Cardiac muscle cell (in vitro differentiated cells and primary cell): ENCODE data around the gene CARD8. TPM values are rescaled to one million over a fixed set of nuclear protein-coding genes. Genes with fewer than 3 reads are reported as not detected.
A peak's percentile ranks its signal among the peaks of the same experiment; 100 is the strongest.

Source experiments
- DNase-seq, 2 donors: peaks; one replicate each; pipeline versions ENCODE4 v3.0.0 to v3.0.0-alpha.2; 2010 to 2017; ENCODE audit warnings: low read depth in 1 of 2, low spot score in 1 of 2
- H3K27ac ChIP-seq: fragments of 200-600 bp; sonication (generic); 2 replicates; pipeline ENCODE4 v1.5.1; 2016
- H3K27me3 ChIP-seq: fragments of 200-600 bp; sonication (generic); 2 replicates; pipeline ENCODE4 v1.6.0; 2016; ENCODE audit warnings: control low read depth
- H3K36me3 ChIP-seq: fragments of 200-600 bp; sonication (generic); 2 replicates; pipeline ENCODE4 v1.5.1; 2016; ENCODE audit warnings: control low read depth
- H3K4me1 ChIP-seq: fragments of 200-600 bp; sonication (generic); 2 replicates; pipeline ENCODE4 v1.8.1; 2017; ENCODE audit warnings: low read depth, mild to moderate bottlenecking, mixed run types
- H3K4me3 ChIP-seq: fragments of 200-600 bp; sonication (generic); 2 replicates; pipeline ENCODE4 v1.5.1; 2016; ENCODE audit warnings: mild to moderate bottlenecking
- H3K9me3 ChIP-seq: fragments of 200-600 bp; sonication (generic); 2 replicates; pipeline ENCODE4 v1.5.1; 2017; ENCODE audit warnings: low read depth, mild to moderate bottlenecking, control low read depth
- CTCF ChIP-seq: IDR thresholded peaks from 2 replicates; pipeline ENCODE4 v1.5.1; 2012; ENCODE audit warnings: low read depth, mild to moderate bottlenecking, low read length
- polyA plus RNA-seq: library from polyadenylated mRNA; unstranded; fragments of >200 nt; fragmentation: Nextera tagmentation; extraction: Ambion mirVana; gene quantifications from 2 replicates; pipeline ENCODE4 v1.2.1, GENCODE V29; 2016
- total RNA-seq: library from RNA; depleted of rRNA; stranded (reverse); fragments of >200 nt; gene quantifications from 2 replicates; pipeline ENCODE4 v1.2.3, GENCODE V29; 2016

CARD8 gene
- total and polyA plus RNA-seq, 2 experiments from 2014 or later: 19.1 to 57.6 TPM

- DNase-seq: no peak
- no peak overlapping the region for H3K4me3 ChIP-seq
- no peaks in the 10 kb centered on the region for H3K4me1 ChIP-seq
- H3K9me3 ChIP-seq: no peaks in the 10 kb centered on the region
- TF ChIP-seq CTCF: no peak
- H3K27me3 ChIP-seq: no peaks in the 10 kb centered on the region
- H3K27ac ChIP-seq: no peak overlapping the region
- H3K36me3 ChIP-seq: peaks cover 3% of the 10 kb centered on the region
These were observed 1.7 kb downstream of the CARD8 start for GRCh38 chr19:48253999-48254398.

DNA sequence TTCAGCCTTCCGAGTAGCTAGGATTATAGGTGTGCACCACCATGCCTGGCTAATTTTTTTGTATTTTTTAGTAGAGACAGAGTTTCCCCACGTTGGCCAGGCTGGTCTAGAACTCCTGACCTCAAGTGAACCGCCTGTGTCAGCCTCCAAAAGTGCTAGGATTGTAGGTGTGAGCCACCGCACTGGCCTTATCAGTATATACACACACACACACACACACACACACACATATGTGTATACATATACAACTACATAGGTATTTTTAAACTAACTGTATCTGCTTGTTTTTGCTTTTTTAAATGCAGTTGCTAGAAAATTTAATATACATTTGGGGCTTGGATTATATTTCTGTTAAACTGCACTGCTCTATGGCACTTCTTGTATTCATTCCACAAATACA is 3.1 kb downstream of the CARD8 start:
- no peak for TF ChIP-seq CTCF
- H3K36me3 ChIP-seq: peaks cover 11% of the 10 kb centered on the region
- no peak overlapping the region for H3K4me3 ChIP-seq

GRCh38 chr19:48250290-48251025 is 5.3 kb downstream of the CARD8 start:
- H3K36me3 ChIP-seq: peaks cover 11% of the 10 kb centered on the region
- no peaks in the 10 kb centered on the region for H3K27me3 ChIP-seq
- TF ChIP-seq CTCF: no peak
- no peak overlapping the region for H3K27ac ChIP-seq
- H3K4me1 ChIP-seq: no peaks in the 10 kb centered on the region
- DNase-seq: no peak
- no peak overlapping the region for H3K4me3 ChIP-seq
- no peaks in the 10 kb centered on the region for H3K9me3 ChIP-seq

More for the DNA sequence above, 3.1 kb downstream of the CARD8 start:
- Histone ChIP-seq H3K27me3 (no peaks in the 10 kb centered on the region), H3K27ac (no peak overlapping the region), H3K9me3 (no peaks in the 10 kb centered on the region), H3K4me1 (no peaks in the 10 kb centered on the region)
- no peak for DNase-seq

- H3K36me3 ChIP-seq: peaks cover 11% of the 10 kb centered on the region
- TF ChIP-seq CTCF: no peak
- DNase-seq: peak in 1 of 2 donors; percentile 37
- H3K27me3 ChIP-seq: no peaks in the 10 kb centered on the region
- no peak overlapping the region for H3K4me3 ChIP-seq
- H3K4me1 ChIP-seq: no peaks in the 10 kb centered on the region
- no peak overlapping the region for H3K27ac ChIP-seq
- no peaks in the 10 kb centered on the region for H3K9me3 ChIP-seq
These were observed 6.2 kb downstream of the CARD8 start for GRCh38 chr19:48249502-48250014.

DNA sequence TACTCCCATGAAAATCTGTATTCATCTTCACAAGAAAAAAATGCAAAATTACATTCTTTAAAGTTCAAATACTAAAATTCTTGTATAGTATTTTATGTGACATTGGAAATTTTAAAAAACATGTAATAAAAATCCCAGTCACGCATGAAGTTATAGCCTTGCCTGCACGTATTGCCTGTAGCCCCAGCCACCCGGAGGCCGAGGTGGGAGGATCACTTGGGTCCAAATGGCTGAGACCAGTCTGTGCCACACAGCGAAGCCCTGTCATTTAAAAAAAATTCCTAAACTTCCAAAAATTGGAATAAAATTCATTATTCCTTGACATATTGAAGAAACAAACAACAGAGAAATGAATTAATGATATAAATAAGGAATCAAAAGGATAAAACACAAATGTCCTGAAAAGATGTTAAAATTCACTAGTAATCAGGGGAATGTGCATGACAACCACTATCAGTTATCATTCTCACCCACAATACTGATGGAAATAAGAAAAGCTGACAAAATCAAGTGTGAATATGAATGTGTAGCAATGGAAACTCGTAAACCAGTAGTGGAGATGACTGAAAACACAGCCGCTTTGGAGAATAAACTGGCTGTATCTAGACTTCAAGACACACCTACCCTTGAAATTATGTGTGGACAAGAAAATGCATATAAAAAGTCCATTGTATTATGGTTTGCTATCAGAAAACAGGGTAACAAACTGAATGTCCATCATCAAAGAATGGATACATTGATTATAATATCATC is 7.5 kb downstream of the CARD8 start:
- Histone ChIP-seq H3K27ac (no peak overlapping the region), H3K36me3 (peaks cover 11% of the 10 kb centered on the region), H3K4me3 (no peak overlapping the region), H3K27me3 (no peaks in the 10 kb centered on the region), H3K4me1 (no peaks in the 10 kb centered on the region), H3K9me3 (no peaks in the 10 kb centered on the region)
- no peak for DNase-seq
- no peak for TF ChIP-seq CTCF
